K562 (cell line): Measurements from ENCODE around the gene USP20. TPM values are rescaled to one million over a fixed set of nuclear protein-coding genes. Genes with fewer than 3 reads are reported as not detected.
A peak's percentile ranks its signal among the peaks of the same experiment; 100 is the strongest.

Experiments
- ATAC-seq: fragments of 200-7000 bp; cut with Tn5 transposase; 3 replicates; pipeline ENCODE4 v1.9.1; 2020; ENCODE audit warnings: moderate library complexity
- BruUV-seq: library from RNA; stranded (reverse); fragments of 400-500 nt; replicated peaks from 2 replicates; lab custom pipeline; 2021; lab: Mats Ljungman, UMichigan
- CTCF ChIA-PET: fragments of 300-600 bp; formaldehyde crosslinking; extraction: SDS; loops from one replicate; lab custom pipeline; 2021; ENCODE audit warnings: low intra/inter-chr PET ratio; lab: Yijun Ruan, JAX
- POLR2A ChIA-PET: fragments of 300-600, 350-650 bp; sonication (Branson Sonifier 250); formaldehyde crosslinking; extraction: SDS; loops from one replicate; lab custom pipeline; 2021; ENCODE audit warnings: antibody characterized with exemption, inconsistent platforms; lab: Yijun Ruan, JAX
- DNase-seq, 4 experiments: peaks; one replicate each; pipeline versions ENCODE4 v3.0.0 to v3.0.0-alpha.2; 2011 to 2018; ENCODE audit warnings: low spot score in 3 of 4, mixed read lengths in 3 of 4; ENCODE audit errors: extremely low read depth in 1 of 4
- FAIRE-seq: peaks from 2 replicates; lab custom pipeline; 2011; peaks lifted over from hg19 to GRCh38; lab: Jason Lieb, UNC
- H2AFZ ChIP-seq: 2 replicates; pipeline ENCODE4 v1.6.0; 2011; ENCODE audit warnings: low read depth, low read length, control low read depth, inconsistent platforms
- H3K27ac ChIP-seq: fragments of 200-600 bp; 3 replicates; pipeline ENCODE4 v1.8.0; 2011; ENCODE audit warnings: low read depth, mild to moderate bottlenecking, control low read depth, inconsistent platforms, low read length, moderate library complexity, mixed read lengths; ENCODE audit errors: extremely low read depth
- H3K27me3 ChIP-seq, 2 experiments: fragments of 300-600 bp in 1 of 2; 2 replicates in 1 of 2; 3 replicates in 1 of 2; pipeline versions ENCODE4 v1.6.0 to v1.8.0; 2011; ENCODE audit warnings: inconsistent platforms in 2 of 2, low read length in 2 of 2, mild to moderate bottlenecking in 1 of 2, mixed read lengths in 1 of 2, moderate library complexity in 1 of 2; ENCODE audit not compliant: control insufficient read depth in 2 of 2, insufficient read depth in 2 of 2
- H3K36me3 ChIP-seq: fragments of 300-600 bp; 3 replicates; pipeline ENCODE4 v1.8.0; 2011; ENCODE audit warnings: mild to moderate bottlenecking, low read length, inconsistent platforms; ENCODE audit not compliant: control insufficient read depth, insufficient read depth
- H3K4me1 ChIP-seq, 2 experiments: fragments of 200-600 bp in 1 of 2; replicated peaks in 1 of 2; 2 replicates in 1 of 2; 3 replicates in 1 of 2; pipeline versions ENCODE4 v1.5.1 to v1.8.0; 2011; ENCODE audit warnings: inconsistent platforms in 2 of 2, low read length in 2 of 2, mild to moderate bottlenecking in 1 of 2, mixed read lengths in 1 of 2, moderate library complexity in 1 of 2; ENCODE audit not compliant: control insufficient read depth in 2 of 2, insufficient read depth in 2 of 2
- H3K4me2 ChIP-seq: 2 replicates; pipeline ENCODE4 v1.6.1; 2011; ENCODE audit warnings: low read length, control low read depth, inconsistent platforms, mixed read lengths; ENCODE audit not compliant: insufficient read depth
- H3K4me3 ChIP-seq: fragments of 200-600 bp; sonication (generic), shearing (Covaris generic); 2 replicates; pipeline ENCODE4 v1.5.1; 2016; ENCODE audit warnings: control low read depth, inconsistent platforms
- H3K79me2 ChIP-seq: fragments of 200-600 bp; 3 replicates; pipeline ENCODE4 v1.8.0; 2011; ENCODE audit warnings: low read length, inconsistent platforms; ENCODE audit not compliant: control insufficient read depth, insufficient read depth
- H3K9ac ChIP-seq, 2 experiments: 2 replicates each; pipeline versions ENCODE4 v1.6.0 to v1.6.1; 2011; ENCODE audit warnings: low read depth in 2 of 2, low read length in 2 of 2, control low read depth in 1 of 2, inconsistent platforms in 1 of 2, mild to moderate bottlenecking in 1 of 2, mixed read lengths in 1 of 2; ENCODE audit not compliant: insufficient read depth in 1 of 2
- H3K9me1 ChIP-seq: one replicate; pipeline ENCODE4 v1.6.0; 2011; ENCODE audit warnings: inconsistent platforms, mild to moderate bottlenecking, low read length, moderate library complexity; ENCODE audit not compliant: control insufficient read depth, insufficient read depth
- H3K9me3 ChIP-seq: replicated peaks from 2 replicates; pipeline ENCODE4 v1.5.1; 2011; ENCODE audit warnings: low read depth, low read length, inconsistent platforms; ENCODE audit not compliant: control insufficient read depth, insufficient read depth
- H4K20me1 ChIP-seq: replicated peaks from 2 replicates; pipeline ENCODE4 v1.6.1; 2011; ENCODE audit warnings: low read length, inconsistent platforms, mixed read lengths; ENCODE audit not compliant: control insufficient read depth, insufficient read depth
- CBFB ChIP-seq: sonication (generic); formaldehyde crosslinking; IDR thresholded peaks from 2 replicates; pipeline ENCODE4 v1.4.0; 2020; ENCODE audit warnings: mild to moderate bottlenecking, missing genetic modification reagents
- POLR2G ChIP-seq: fragments of 200-400 bp; formaldehyde crosslinking; IDR thresholded peaks from 2 replicates; pipeline ENCODE4 v1.6.1; 2017; ENCODE audit warnings: low read depth, mild to moderate bottlenecking, antibody characterized with exemption, low read length, moderate library complexity
- RAD51 ChIP-seq: fragments of 450-650 bp; IDR thresholded peaks from 2 replicates; pipeline ENCODE4 v1.7.1; 2016; ENCODE audit warnings: low read depth, mild to moderate bottlenecking, borderline replicate concordance
- SAP30 ChIP-seq: fragments of 200-600 bp; sonication (generic); IDR thresholded peaks from 2 replicates; pipeline ENCODE4 v1.6.1; 2012; ENCODE audit warnings: borderline replicate concordance, low read depth, mild to moderate bottlenecking, moderate library complexity, low read length, control low read depth, inconsistent platforms; ENCODE audit not compliant: insufficient read depth, poor library complexity, severe bottlenecking
- TFE3 ChIP-seq: fragments of 450-650 bp; formaldehyde crosslinking; IDR thresholded peaks from 2 replicates; pipeline ENCODE4 v1.4.0; 2020; ENCODE audit warnings: mild to moderate bottlenecking, mixed read lengths
- WGBS: fragments of 100-300 bp; shearing (Covaris generic); methylation state at CpG from one replicate; pipeline ENCODE4 v1.1.6; 2016; ENCODE audit warnings: low coverage, mixed read lengths; ENCODE audit not compliant: insufficient coverage; ENCODE audit errors: missing lambda C conversion rate; 5-methylcytosine and 5-hydroxymethylcytosine counted together
- in situ Hi-C: fragments of 300-500 bp; cut with MboI; formaldehyde crosslinking; loops from 4 replicates; pipeline ENCODE4 v1.15.0; 2018; ENCODE audit warnings: inconsistent platforms, mixed read lengths
- intact Hi-C: fragments of 100-400 bp; cut with micrococcal nuclease; formaldehyde crosslinking; loops from 2 replicates; pipeline ENCODE4 v1.14.2; 2022
- polyA plus RNA-seq, 8 experiments: library from polyadenylated mRNA; depleted of rRNA in 4 of 8; stranded (reverse) in 5 of 8; unstranded in 3 of 8; fragments of >200 nt; fragmentation: Nextera tagmentation in 2 of 8; fragmentation: Illumina TruSeq in 1 of 8; extraction: Ambion mirVana in 2 of 8; extraction: Trizol in 1 of 8; gene quantifications; 2 replicates each; pipeline versions ENCODE4 v1.2.1 to v1.2.3, GENCODE V29; 2011 to 2014; ENCODE audit warnings: inconsistent platforms in 1 of 8, missing spikeins in 1 of 8
- total RNA-seq, 7 experiments: library from RNA; depleted of rRNA in 6 of 7; stranded (reverse); fragments of >200 nt in 6 of 7; fragmentation: Illumina TruSeq in 2 of 7; extraction: Trizol in 2 of 7; gene quantifications; 2 replicates each; pipeline versions ENCODE4 v1.2.1 to v1.2.3, GENCODE V29; 2011 to 2021; ENCODE audit warnings: low replicate concordance in 1 of 7

Gene USP20
- total and polyA plus RNA-seq, 9 of the 15 experiments (the other 6 are each of a cell fraction or from before 2014, with no cell fraction given) = 1.9 to 136 (median 49.1) TPM

- no peak overlapping the region for H3K4me2 ChIP-seq
- no peak for FAIRE-seq
- no peaks in the 10 kb centered on the region for H4K20me1 ChIP-seq
- ChIA-PET CTCF (no interaction called here), POLR2A (interaction anchor here (0.7 to 7.5 kb wide), 6 partner anchors 12 to 688 kb away, joined by 3 to 91 read pairs (median 4); partner anchors contain the start of genes C9orf78 and USP20)
- intact Hi-C loops (no loop called here), in situ Hi-C loops (no loop called here)
- 75% methylated on average over 4 of the region's 4 CpGs for WGBS
- no peaks in the 10 kb centered on the region for H3K27me3 ChIP-seq
- H3K9me1 ChIP-seq = no peaks in the 10 kb centered on the region
- H3K4me3 ChIP-seq = no peak overlapping the region
- peaks cover 6% of the 10 kb centered on the region; the same call in 2 of the 3 replicates for H3K79me2 ChIP-seq
- peaks cover 0 to 7% of the 10 kb centered on the region in 2 experiments; a peak in 2 of 5 replicates for H3K4me1 ChIP-seq
- no peak overlapping the region for H2AFZ ChIP-seq
- H3K9me3 ChIP-seq = no peaks in the 10 kb centered on the region
- H3K9ac ChIP-seq = peak overlapping the region in 1 of 2 experiments; percentile 75; a peak in 2 of 4 replicates
- peak overlapping the region; percentile 16; the same call in 1 of the 3 replicates for H3K27ac ChIP-seq
- peaks cover 56% of the 10 kb centered on the region for H3K36me3 ChIP-seq
- TF ChIP-seq TFE3 (peak; percentile 88), RAD51 (peak; percentile 18; the same call in 1 of the 2 replicates), CBFB (no peak), POLR2G (0 out of 2 replicates have a peak, but pooled peaks have one; percentile 9), SAP30 (no peak)
- TF ChIP-seq, all 486 proteins: peak for 3
- ATAC-seq (peak; percentile 33), DNase-seq (no peak)
- no TSS peak for BruUV-seq
Observed at GRCh38 chr9:129848712-129849441, 13.6 kb downstream of the USP20 start.
